Vagina (tissue), 2 donors: ENCODE data around the gene AMOTL1.

Experiments used
- POLR2A ChIP-seq, 2 donors: fragments of 450-650 bp; IDR thresholded peaks; one replicate each; pipeline ENCODE4 v1.6.1; 2017; ENCODE audit warnings: antibody characterized with exemption in 2 of 2, mild to moderate bottlenecking in 2 of 2, moderate library complexity in 2 of 2
- POLR2AphosphoS5 ChIP-seq, 2 donors: sonication (generic); formaldehyde crosslinking; IDR thresholded peaks; one replicate each; pipeline ENCODE4 v1.9.0; 2017; ENCODE audit warnings: antibody characterized with exemption in 2 of 2, mild to moderate bottlenecking in 2 of 2, low read depth in 1 of 2; ENCODE audit not compliant: insufficient read depth in 1 of 2
- TF ChIP-seq, protein P1 (sequence below), 3 experiments: fragments of 450-650 bp in 2 of 3; fragments of 200-600 bp in 1 of 3; sonication (generic) in 1 of 3; IDR thresholded peaks; one replicate each; pipeline ENCODE4 v1.5.1; 2017 to 2019; ENCODE audit warnings: antibody characterized with exemption in 3 of 3, mild to moderate bottlenecking in 2 of 3, moderate library complexity in 2 of 3

DNA sequence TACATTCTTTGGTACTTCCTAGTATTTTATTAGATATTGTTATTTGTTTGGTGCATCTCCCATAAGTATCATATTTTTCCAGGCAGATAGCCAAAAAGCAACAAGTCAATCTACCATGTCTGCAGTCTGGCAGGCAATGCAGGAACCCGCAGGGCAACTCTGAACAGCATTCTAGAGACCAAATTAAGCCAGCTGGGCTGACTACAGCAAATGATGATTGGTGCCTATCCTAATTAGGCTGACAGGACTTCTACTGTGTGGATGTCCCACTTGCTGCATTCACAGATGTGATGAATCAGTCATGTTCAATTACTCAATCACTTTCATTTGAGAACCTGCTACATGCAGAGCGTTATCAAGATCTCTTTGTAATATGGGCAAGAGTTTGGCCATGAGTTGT is 40.3 kb upstream of the AMOTL1 start:
- TF ChIP-seq, protein P1, sequence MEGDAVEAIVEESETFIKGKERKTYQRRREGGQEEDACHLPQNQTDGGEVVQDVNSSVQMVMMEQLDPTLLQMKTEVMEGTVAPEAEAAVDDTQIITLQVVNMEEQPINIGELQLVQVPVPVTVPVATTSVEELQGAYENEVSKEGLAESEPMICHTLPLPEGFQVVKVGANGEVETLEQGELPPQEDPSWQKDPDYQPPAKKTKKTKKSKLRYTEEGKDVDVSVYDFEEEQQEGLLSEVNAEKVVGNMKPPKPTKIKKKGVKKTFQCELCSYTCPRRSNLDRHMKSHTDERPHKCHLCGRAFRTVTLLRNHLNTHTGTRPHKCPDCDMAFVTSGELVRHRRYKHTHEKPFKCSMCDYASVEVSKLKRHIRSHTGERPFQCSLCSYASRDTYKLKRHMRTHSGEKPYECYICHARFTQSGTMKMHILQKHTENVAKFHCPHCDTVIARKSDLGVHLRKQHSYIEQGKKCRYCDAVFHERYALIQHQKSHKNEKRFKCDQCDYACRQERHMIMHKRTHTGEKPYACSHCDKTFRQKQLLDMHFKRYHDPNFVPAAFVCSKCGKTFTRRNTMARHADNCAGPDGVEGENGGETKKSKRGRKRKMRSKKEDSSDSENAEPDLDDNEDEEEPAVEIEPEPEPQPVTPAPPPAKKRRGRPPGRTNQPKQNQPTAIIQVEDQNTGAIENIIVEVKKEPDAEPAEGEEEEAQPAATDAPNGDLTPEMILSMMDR (IDR thresholded peaks at IDR 0.05): no peak
- TF ChIP-seq POLR2AphosphoS5 (IDR thresholded peaks at IDR 0.05; ENCODE audit: insufficient read depth in 1 of 2, low read depth in 1 of 2) (no peak), POLR2A (IDR thresholded peaks at IDR 0.05) (no peak)
